ENCODE data around the gene MYLK. TPM values are rescaled to one million over a fixed set of nuclear protein-coding genes. Genes with fewer than 3 reads are reported as not detected.

The MYLK gene
- total RNA-seq, 4 donors from 2014 or later = 24.6 to 47.0 (median 39.2) TPM

- no peaks in the 10 kb centered on the region for H3K36me3 ChIP-seq
- H3K4me1 ChIP-seq = no peaks in the 10 kb centered on the region
- H3K9me3 ChIP-seq = no peaks in the 10 kb centered on the region
- no peak overlapping the region for H3K4me3 ChIP-seq
- no peak overlapping the region for H3K27ac ChIP-seq
- no peaks in the 10 kb centered on the region for H3K27me3 ChIP-seq
- DNase-seq (ENCODE audit: low spot score in 2 of 2) = no peak
- TF ChIP-seq CTCF (IDR thresholded peaks at IDR 0.05) (no peak), POLR2AphosphoS5 (IDR thresholded peaks at IDR 0.05) (no peak), POLR2A (IDR thresholded peaks at IDR 0.05) (no peak), EP300 (IDR thresholded peaks at IDR 0.05) (no peak)
Measured at GRCh38 chr3:123749711-123750110, 134.4 kb downstream of the MYLK start.

- Histone ChIP-seq H3K9me3 (no peaks in the 10 kb centered on the region), H3K27ac (no peak overlapping the region), H3K27me3 (no peaks in the 10 kb centered on the region), H3K4me1 (no peaks in the 10 kb centered on the region), H3K36me3 (no peaks in the 10 kb centered on the region), H3K4me3 (no peak overlapping the region)
- TF ChIP-seq POLR2AphosphoS5 (IDR thresholded peaks at IDR 0.05) (no peak), CTCF (IDR thresholded peaks at IDR 0.05) (no peak), POLR2A (IDR thresholded peaks at IDR 0.05) (no peak), EP300 (IDR thresholded peaks at IDR 0.05) (no peak)
- no peak for DNase-seq (ENCODE audit: low spot score in 2 of 2)
- 97% methylated on average over 1 of the region's 1 CpG for WGBS
Measured at GRCh38 chr3:123745184-123745855, 138.8 kb downstream of the MYLK start.

GRCh38 chr3:123744064-123744463, 140.1 kb downstream of the MYLK start:
- no peak for DNase-seq (ENCODE audit: low spot score in 2 of 2)
- Histone ChIP-seq H3K36me3 (no peaks in the 10 kb centered on the region), H3K27ac (no peak overlapping the region), H3K27me3 (no peaks in the 10 kb centered on the region), H3K4me1 (no peaks in the 10 kb centered on the region), H3K4me3 (no peak overlapping the region), H3K9me3 (no peaks in the 10 kb centered on the region)
- TF ChIP-seq CTCF (IDR thresholded peaks at IDR 0.05) (no peak), EP300 (IDR thresholded peaks at IDR 0.05) (no peak), POLR2A (IDR thresholded peaks at IDR 0.05) (no peak), POLR2AphosphoS5 (IDR thresholded peaks at IDR 0.05) (no peak)
- 96% methylated on average over 6 of the region's 6 CpGs for WGBS

- Histone ChIP-seq H3K27ac (no peak overlapping the region), H3K4me3 (no peak overlapping the region), H3K9me3 (no peaks in the 10 kb centered on the region), H3K4me1 (no peaks in the 10 kb centered on the region), H3K27me3 (no peaks in the 10 kb centered on the region), H3K36me3 (no peaks in the 10 kb centered on the region)
- no peak for DNase-seq (ENCODE audit: low spot score in 2 of 2)
- TF ChIP-seq POLR2AphosphoS5 (IDR thresholded peaks at IDR 0.05) = no peak
- TF ChIP-seq POLR2A (IDR thresholded peaks at IDR 0.05) = no peak
- no peak for TF ChIP-seq EP300 (IDR thresholded peaks at IDR 0.05)
- no peak for TF ChIP-seq CTCF (IDR thresholded peaks at IDR 0.05)
Measured at GRCh38 chr3:123743121-123743520, 141.0 kb downstream of the MYLK start.

GRCh38 chr3:123741041-123741511, 143.1 kb downstream of the MYLK start:
- H3K9me3 ChIP-seq = no peaks in the 10 kb centered on the region
- H3K4me1 ChIP-seq = no peaks in the 10 kb centered on the region
- no peak for DNase-seq (ENCODE audit: low spot score in 2 of 2)
- TF ChIP-seq CTCF (IDR thresholded peaks at IDR 0.05) (no peak), POLR2AphosphoS5 (IDR thresholded peaks at IDR 0.05) (no peak), EP300 (IDR thresholded peaks at IDR 0.05) (no peak), POLR2A (IDR thresholded peaks at IDR 0.05) (no peak)
- no peaks in the 10 kb centered on the region for H3K27me3 ChIP-seq
- no peaks in the 10 kb centered on the region for H3K36me3 ChIP-seq
- 72% methylated on average over 3 of the region's 3 CpGs for WGBS
- no peak overlapping the region for H3K27ac ChIP-seq
- no peak overlapping the region for H3K4me3 ChIP-seq

Measured in suprapubic skin (tissue), 4 donors.